ENCODE measurements around the gene MAST4. TPM values are rescaled to one million over a fixed set of nuclear protein-coding genes. Genes with fewer than 3 reads are reported as not detected.

The MAST4 gene
- total and polyA plus RNA-seq, 4 donors, result 3.7 to 9.5 (median 6.5) TPM

- Histone ChIP-seq H3K9me3 (ENCODE audit: control insufficient read depth in 4 of 4, low read length in 3 of 4) (no peaks in the 10 kb centered on the region), H3K9ac (ENCODE audit: low read depth in 1 of 2, low read length in 2 of 2) (no peak overlapping the region), H3K36me3 (ENCODE audit: control insufficient read depth in 4 of 4, insufficient read depth in 3 of 4, low read depth in 1 of 4, low read length in 3 of 4) (no peaks in the 10 kb centered on the region), H3K4me1 (ENCODE audit: control insufficient read depth in 4 of 4, insufficient read depth in 4 of 4, low read length in 3 of 4) (no peaks in the 10 kb centered on the region), H3K27ac (ENCODE audit: low read depth in 1 of 2, low read length in 2 of 2) (no peak overlapping the region), H3K4me3 (ENCODE audit: low read depth in 1 of 3, low read length in 3 of 3) (no peak overlapping the region), H3K27me3 (ENCODE audit: control insufficient read depth in 4 of 4, insufficient read depth in 4 of 4, low read length in 3 of 4) (no peaks in the 10 kb centered on the region)
- TF ChIP-seq FOXA2 (IDR thresholded peaks at IDR 0.05) (no peak), TAF1 (conservative IDR thresholded peaks at IDR 0.05) (no peak), NR2F2 (IDR thresholded peaks at IDR 0.05) (no peak), REST (IDR thresholded peaks at IDR 0.05) (no peak), EGR1 (IDR thresholded peaks at IDR 0.05; ENCODE audit: low read depth in 2 of 2) (no peak), GABPA (IDR thresholded peaks at IDR 0.05 in 1 of 2, conservative IDR thresholded peaks at IDR 0.05 in 1 of 2) (no peak), RXRA (IDR thresholded peaks at IDR 0.05) (no peak), HNF4G (IDR thresholded peaks at IDR 0.05) (no peak), CTCF (IDR thresholded peaks at IDR 0.05; ENCODE audit: low read depth, low read length, missing input control) (no peak), FOXA1 (IDR thresholded peaks at IDR 0.05) (no peak), RAD21 (IDR thresholded peaks at IDR 0.05) (no peak), YY1 (IDR thresholded peaks at IDR 0.05) (no peak), HNF4A (conservative IDR thresholded peaks at IDR 0.05) (no peak), JUND (IDR thresholded peaks at IDR 0.05) (no peak), ZBTB33 (IDR thresholded peaks at IDR 0.05) (no peak)
- DNase-seq (ENCODE audit: low spot score), result no peak
- WGBS, result 74% methylated on average over 1 of the region's 1 CpG
These were observed 602.7 kb downstream of the MAST4 start for GRCh38 chr5:67198917-67199316.

GRCh38 chr5:67199859-67200258 is 603.7 kb downstream of the MAST4 start:
- DNase-seq (ENCODE audit: low spot score), result no peak
- H3K4me1 ChIP-seq (ENCODE audit: control insufficient read depth in 4 of 4, insufficient read depth in 4 of 4, low read length in 3 of 4), result no peaks in the 10 kb centered on the region
- no peak overlapping the region for H3K9ac ChIP-seq (ENCODE audit: low read depth in 1 of 2, low read length in 2 of 2)
- H3K36me3 ChIP-seq (ENCODE audit: control insufficient read depth in 4 of 4, insufficient read depth in 3 of 4, low read depth in 1 of 4, low read length in 3 of 4), result no peaks in the 10 kb centered on the region
- no peaks in the 10 kb centered on the region for H3K9me3 ChIP-seq (ENCODE audit: control insufficient read depth in 4 of 4, low read length in 3 of 4)
- H3K27me3 ChIP-seq (ENCODE audit: control insufficient read depth in 4 of 4, insufficient read depth in 4 of 4, low read length in 3 of 4), result no peaks in the 10 kb centered on the region
- H3K27ac ChIP-seq (ENCODE audit: low read depth in 1 of 2, low read length in 2 of 2), result no peak overlapping the region
- no peak overlapping the region for H3K4me3 ChIP-seq (ENCODE audit: low read depth in 1 of 3, low read length in 3 of 3)
- TF ChIP-seq EGR1 (IDR thresholded peaks at IDR 0.05; ENCODE audit: low read depth in 2 of 2), result no peak
- no peak for TF ChIP-seq HNF4G (IDR thresholded peaks at IDR 0.05)
- TF ChIP-seq MAX (IDR thresholded peaks at IDR 0.05), result no peak
- no peak for TF ChIP-seq TAF1 (conservative IDR thresholded peaks at IDR 0.05)
- TF ChIP-seq NR2F2 (IDR thresholded peaks at IDR 0.05), result no peak
- TF ChIP-seq YY1 (IDR thresholded peaks at IDR 0.05), result no peak
- no peak for TF ChIP-seq RAD21 (IDR thresholded peaks at IDR 0.05)
- no peak for TF ChIP-seq RXRA (IDR thresholded peaks at IDR 0.05)
- no peak for TF ChIP-seq SP1 (IDR thresholded peaks at IDR 0.05)
- no peak for TF ChIP-seq ATF3 (IDR thresholded peaks at IDR 0.05)
- TF ChIP-seq CTCF (IDR thresholded peaks at IDR 0.05; ENCODE audit: low read depth, low read length, missing input control), result no peak
- no peak for TF ChIP-seq FOXA1 (IDR thresholded peaks at IDR 0.05)
- no peak for TF ChIP-seq JUND (IDR thresholded peaks at IDR 0.05)
- TF ChIP-seq FOXA2 (IDR thresholded peaks at IDR 0.05), result no peak
- no peak for TF ChIP-seq ZBTB33 (IDR thresholded peaks at IDR 0.05)

Data from liver (tissue), 9 donors.